ENCODE data around the gene TOR4A.

TOR4A gene

DNA sequence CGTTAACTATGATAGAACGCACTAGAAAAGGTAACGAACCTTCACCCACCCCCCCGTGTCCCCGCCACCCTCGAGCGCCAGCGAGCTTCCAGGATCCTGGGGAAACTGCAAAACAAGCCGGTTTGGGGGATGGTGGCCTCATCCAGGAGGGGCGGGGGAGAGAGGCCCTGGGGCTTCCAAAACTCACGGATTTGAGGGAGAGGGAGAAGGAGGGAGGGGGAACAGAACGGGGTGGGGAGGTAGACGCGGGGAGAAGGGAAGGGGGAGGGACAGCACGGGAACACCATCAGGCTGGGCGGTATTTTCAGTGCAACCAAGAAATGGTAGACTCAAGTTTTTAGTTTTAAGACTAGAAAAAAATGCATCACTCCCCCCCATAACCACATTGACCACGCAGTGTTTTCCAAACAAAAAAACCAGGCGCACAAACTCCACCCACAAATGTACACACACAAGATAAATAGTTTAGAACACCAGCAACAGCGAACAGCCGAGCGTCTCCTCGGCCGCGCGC is 23.1 kb downstream of the TOR4A start:
- TF ChIP-seq, protein P1, sequence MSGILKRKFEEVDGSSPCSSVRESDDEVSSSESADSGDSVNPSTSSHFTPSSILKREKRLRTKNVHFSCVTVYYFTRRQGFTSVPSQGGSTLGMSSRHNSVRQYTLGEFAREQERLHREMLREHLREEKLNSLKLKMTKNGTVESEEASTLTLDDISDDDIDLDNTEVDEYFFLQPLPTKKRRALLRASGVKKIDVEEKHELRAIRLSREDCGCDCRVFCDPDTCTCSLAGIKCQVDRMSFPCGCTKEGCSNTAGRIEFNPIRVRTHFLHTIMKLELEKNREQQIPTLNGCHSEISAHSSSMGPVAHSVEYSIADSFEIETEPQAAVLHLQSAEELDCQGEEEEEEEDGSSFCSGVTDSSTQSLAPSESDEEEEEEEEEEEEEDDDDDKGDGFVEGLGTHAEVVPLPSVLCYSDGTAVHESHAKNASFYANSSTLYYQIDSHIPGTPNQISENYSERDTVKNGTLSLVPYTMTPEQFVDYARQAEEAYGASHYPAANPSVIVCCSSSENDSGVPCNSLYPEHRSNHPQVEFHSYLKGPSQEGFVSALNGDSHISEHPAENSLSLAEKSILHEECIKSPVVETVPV (CRISPR knock-in tag; IDR thresholded peaks at IDR 0.05), result no peak
- TF ChIP-seq, protein P2, sequence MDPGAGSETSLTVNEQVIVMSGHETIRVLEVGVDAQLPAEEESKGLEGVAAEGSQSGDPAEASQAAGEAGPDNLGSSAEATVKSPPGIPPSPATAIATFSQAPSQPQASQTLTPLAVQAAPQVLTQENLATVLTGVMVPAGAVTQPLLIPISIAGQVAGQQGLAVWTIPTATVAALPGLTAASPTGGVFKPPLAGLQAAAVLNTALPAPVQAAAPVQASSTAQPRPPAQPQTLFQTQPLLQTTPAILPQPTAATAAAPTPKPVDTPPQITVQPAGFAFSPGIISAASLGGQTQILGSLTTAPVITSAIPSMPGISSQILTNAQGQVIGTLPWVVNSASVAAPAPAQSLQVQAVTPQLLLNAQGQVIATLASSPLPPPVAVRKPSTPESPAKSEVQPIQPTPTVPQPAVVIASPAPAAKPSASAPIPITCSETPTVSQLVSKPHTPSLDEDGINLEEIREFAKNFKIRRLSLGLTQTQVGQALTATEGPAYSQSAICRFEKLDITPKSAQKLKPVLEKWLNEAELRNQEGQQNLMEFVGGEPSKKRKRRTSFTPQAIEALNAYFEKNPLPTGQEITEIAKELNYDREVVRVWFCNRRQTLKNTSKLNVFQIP (CRISPR knock-in tag; IDR thresholded peaks at IDR 0.05; ENCODE audit: borderline replicate concordance, low read depth), result no peak
- no peak for TF ChIP-seq CSDC2 (CRISPR knock-in tag; IDR thresholded peaks at IDR 0.05)
- TF ChIP-seq OSR1 (CRISPR knock-in tag; IDR thresholded peaks at IDR 0.05), result no peak
- no peak for TF ChIP-seq ZNF565 (CRISPR knock-in tag; conservative IDR thresholded peaks at IDR 0.05; ENCODE audit: low read depth)
- no peak for TF ChIP-seq BACH2 (CRISPR knock-in tag; IDR thresholded peaks at IDR 0.05; ENCODE audit: borderline replicate concordance)
- no peak for TF ChIP-seq RARB (CRISPR knock-in tag; IDR thresholded peaks at IDR 0.05)
- no peak for TF ChIP-seq PPARA (CRISPR knock-in tag; IDR thresholded peaks at IDR 0.05; ENCODE audit: borderline replicate concordance)
- TF ChIP-seq, protein P3, sequence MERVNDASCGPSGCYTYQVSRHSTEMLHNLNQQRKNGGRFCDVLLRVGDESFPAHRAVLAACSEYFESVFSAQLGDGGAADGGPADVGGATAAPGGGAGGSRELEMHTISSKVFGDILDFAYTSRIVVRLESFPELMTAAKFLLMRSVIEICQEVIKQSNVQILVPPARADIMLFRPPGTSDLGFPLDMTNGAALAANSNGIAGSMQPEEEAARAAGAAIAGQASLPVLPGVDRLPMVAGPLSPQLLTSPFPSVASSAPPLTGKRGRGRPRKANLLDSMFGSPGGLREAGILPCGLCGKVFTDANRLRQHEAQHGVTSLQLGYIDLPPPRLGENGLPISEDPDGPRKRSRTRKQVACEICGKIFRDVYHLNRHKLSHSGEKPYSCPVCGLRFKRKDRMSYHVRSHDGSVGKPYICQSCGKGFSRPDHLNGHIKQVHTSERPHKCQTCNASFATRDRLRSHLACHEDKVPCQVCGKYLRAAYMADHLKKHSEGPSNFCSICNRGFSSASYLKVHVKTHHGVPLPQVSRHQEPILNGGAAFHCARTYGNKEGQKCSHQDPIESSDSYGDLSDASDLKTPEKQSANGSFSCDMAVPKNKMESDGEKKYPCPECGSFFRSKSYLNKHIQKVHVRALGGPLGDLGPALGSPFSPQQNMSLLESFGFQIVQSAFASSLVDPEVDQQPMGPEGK (CRISPR knock-in tag; IDR thresholded peaks at IDR 0.05; ENCODE audit: borderline replicate concordance), result no peak
- TF ChIP-seq, protein P4, sequence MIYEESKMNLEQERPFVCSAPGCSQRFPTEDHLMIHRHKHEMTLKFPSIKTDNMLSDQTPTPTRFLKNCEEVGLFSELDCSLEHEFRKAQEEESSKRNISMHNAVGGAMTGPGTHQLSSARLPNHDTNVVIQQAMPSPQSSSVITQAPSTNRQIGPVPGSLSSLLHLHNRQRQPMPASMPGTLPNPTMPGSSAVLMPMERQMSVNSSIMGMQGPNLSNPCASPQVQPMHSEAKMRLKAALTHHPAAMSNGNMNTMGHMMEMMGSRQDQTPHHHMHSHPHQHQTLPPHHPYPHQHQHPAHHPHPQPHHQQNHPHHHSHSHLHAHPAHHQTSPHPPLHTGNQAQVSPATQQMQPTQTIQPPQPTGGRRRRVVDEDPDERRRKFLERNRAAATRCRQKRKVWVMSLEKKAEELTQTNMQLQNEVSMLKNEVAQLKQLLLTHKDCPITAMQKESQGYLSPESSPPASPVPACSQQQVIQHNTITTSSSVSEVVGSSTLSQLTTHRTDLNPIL (CRISPR knock-in tag; IDR thresholded peaks at IDR 0.05; ENCODE audit: low read depth), result no peak
- TF ChIP-seq SNAI2 (CRISPR knock-in tag; IDR thresholded peaks at IDR 0.05), result no peak
- TF ChIP-seq ZC3H10 (CRISPR knock-in tag; IDR thresholded peaks at IDR 0.05), result no peak
- no peak for TF ChIP-seq ZFP3 (CRISPR knock-in tag; IDR thresholded peaks at IDR 0.05)
- no peak for TF ChIP-seq ZFP30 (CRISPR knock-in tag; IDR thresholded peaks at IDR 0.05)
- no peak for TF ChIP-seq ZNF70 (CRISPR knock-in tag; IDR thresholded peaks at IDR 0.05)
- no peak for TF ChIP-seq ISL1 (CRISPR knock-in tag; IDR thresholded peaks at IDR 0.05)
- ATAC-seq, result no peak

DNA sequence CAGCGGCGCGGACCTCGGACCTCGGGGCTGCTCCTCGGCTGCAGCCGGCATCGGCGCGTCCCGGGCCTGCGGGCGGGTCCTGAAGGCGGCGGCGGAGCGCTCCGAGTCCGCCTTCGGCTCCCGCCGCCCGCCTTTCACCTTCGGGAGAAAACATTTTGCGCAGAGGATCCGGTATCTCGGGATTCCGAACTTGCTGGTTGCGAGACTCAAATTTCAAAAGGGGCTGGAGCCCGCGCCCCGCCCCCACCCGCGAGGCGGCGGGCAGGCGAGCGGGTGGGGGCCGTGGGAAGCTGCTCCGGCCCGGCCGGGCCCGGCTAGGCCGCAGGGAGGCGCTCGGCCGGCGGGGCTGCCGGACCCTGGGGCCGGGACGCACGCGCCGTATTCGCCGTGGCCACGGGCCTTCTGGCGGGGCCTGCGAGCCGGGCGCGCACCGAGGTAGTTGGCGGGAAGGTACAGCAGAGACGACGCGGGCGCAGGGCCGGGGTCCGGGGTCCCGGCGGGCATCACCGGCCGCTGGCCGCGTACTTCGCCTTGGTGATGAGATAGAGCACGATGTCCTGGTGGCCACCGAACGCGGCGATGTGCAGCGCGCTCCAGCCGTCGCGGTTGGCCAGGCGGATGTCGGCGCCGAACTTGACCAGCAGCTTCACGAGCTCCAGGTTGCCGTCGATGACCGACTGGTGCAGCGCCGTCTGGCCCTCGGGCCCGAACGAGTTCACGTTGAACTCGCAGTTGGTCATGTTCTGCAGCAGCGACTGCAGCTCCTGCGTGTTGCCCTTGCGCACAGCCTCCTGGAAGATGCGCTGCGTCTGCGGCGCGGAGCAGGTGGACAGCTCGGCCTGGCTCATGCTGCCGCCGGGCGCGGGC is 23.8 kb downstream of the TOR4A start:
- ATAC-seq, result peak; percentile 48
- TF ChIP-seq RARB (CRISPR knock-in tag; IDR thresholded peaks at IDR 0.05) (no peak), ESRRG (CRISPR knock-in tag; IDR thresholded peaks at IDR 0.05) (no peak), ARNTL (CRISPR knock-in tag; IDR thresholded peaks at IDR 0.05; ENCODE audit: borderline replicate concordance, low read depth) (no peak), PPARA (CRISPR knock-in tag; IDR thresholded peaks at IDR 0.05; ENCODE audit: borderline replicate concordance) (no peak), GLIS3 (CRISPR knock-in tag; IDR thresholded peaks at IDR 0.05) (no peak), ZFP3 (CRISPR knock-in tag; IDR thresholded peaks at IDR 0.05) (no peak), ZNF565 (CRISPR knock-in tag; conservative IDR thresholded peaks at IDR 0.05; ENCODE audit: low read depth) (no peak), ZNF8 (CRISPR knock-in tag; IDR thresholded peaks at IDR 0.05) (no peak), OSR1 (CRISPR knock-in tag; IDR thresholded peaks at IDR 0.05) (no peak), CSDC2 (CRISPR knock-in tag; IDR thresholded peaks at IDR 0.05) (no peak), TCF4 (CRISPR knock-in tag; IDR thresholded peaks at IDR 0.05; ENCODE audit: borderline replicate concordance) (no peak), ISL1 (CRISPR knock-in tag; IDR thresholded peaks at IDR 0.05) (no peak), ZFP30 (CRISPR knock-in tag; IDR thresholded peaks at IDR 0.05) (no peak)
- TF ChIP-seq, protein P4 (CRISPR knock-in tag; IDR thresholded peaks at IDR 0.05; ENCODE audit: low read depth), result no peak
- TF ChIP-seq, protein P5, sequence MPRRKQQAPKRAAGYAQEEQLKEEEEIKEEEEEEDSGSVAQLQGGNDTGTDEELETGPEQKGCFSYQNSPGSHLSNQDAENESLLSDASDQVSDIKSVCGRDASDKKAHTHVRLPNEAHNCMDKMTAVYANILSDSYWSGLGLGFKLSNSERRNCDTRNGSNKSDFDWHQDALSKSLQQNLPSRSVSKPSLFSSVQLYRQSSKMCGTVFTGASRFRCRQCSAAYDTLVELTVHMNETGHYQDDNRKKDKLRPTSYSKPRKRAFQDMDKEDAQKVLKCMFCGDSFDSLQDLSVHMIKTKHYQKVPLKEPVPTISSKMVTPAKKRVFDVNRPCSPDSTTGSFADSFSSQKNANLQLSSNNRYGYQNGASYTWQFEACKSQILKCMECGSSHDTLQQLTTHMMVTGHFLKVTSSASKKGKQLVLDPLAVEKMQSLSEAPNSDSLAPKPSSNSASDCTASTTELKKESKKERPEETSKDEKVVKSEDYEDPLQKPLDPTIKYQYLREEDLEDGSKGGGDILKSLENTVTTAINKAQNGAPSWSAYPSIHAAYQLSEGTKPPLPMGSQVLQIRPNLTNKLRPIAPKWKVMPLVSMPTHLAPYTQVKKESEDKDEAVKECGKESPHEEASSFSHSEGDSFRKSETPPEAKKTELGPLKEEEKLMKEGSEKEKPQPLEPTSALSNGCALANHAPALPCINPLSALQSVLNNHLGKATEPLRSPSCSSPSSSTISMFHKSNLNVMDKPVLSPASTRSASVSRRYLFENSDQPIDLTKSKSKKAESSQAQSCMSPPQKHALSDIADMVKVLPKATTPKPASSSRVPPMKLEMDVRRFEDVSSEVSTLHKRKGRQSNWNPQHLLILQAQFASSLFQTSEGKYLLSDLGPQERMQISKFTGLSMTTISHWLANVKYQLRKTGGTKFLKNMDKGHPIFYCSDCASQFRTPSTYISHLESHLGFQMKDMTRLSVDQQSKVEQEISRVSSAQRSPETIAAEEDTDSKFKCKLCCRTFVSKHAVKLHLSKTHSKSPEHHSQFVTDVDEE (CRISPR knock-in tag; IDR thresholded peaks at IDR 0.05), result no peak
- TF ChIP-seq, protein P3 (CRISPR knock-in tag; IDR thresholded peaks at IDR 0.05; ENCODE audit: borderline replicate concordance), result no peak
